Epithelial cell of esophagus (primary cell): ENCODE measurements around the gene LIPK.

Source experiments
- DNase-seq: peaks from one replicate; pipeline ENCODE4 v3.0.0; 2010; ENCODE audit warnings: low read depth
- H3K4me3 ChIP-seq: 2 replicates; pipeline ENCODE4 v1.5.1; 2011; ENCODE audit warnings: mild to moderate bottlenecking, low read length, control low read depth
- CTCF ChIP-seq: IDR thresholded peaks from 2 replicates; pipeline ENCODE4 v1.5.1; 2011; ENCODE audit warnings: low read depth, mild to moderate bottlenecking, low read length, control low read depth, inconsistent platforms; ENCODE audit not compliant: insufficient read depth; ENCODE audit errors: missing control alignments

The LIPK gene

GRCh38 chr10:88664142-88664541 lies 41.9 kb upstream of the LIPK start, which contains the start of gene LIPF:
Gene LIPF (plus strand): TSS chr10:88664442. CDS start chr10:88667298, 2,856 bp downstream.
- no peak for TF ChIP-seq CTCF
- no peak for DNase-seq
- no peak within 1 kb of the TSS for H3K4me3 ChIP-seq

- no peak for TF ChIP-seq CTCF
- no peak for DNase-seq
- no peak overlapping the region for H3K4me3 ChIP-seq
Measured at GRCh38 chr10:88668465-88668864, 37.6 kb upstream of the LIPK start.

GRCh38 chr10:88670497-88670896 lies 35.6 kb upstream of the LIPK start:
- no peak for TF ChIP-seq CTCF
- H3K4me3 ChIP-seq: no peak overlapping the region
- peak; percentile 10 for DNase-seq

- TF ChIP-seq CTCF: no peak
- DNase-seq: no peak
- no peak overlapping the region for H3K4me3 ChIP-seq
Measured at GRCh38 chr10:88672041-88672440, 34.0 kb upstream of the LIPK start.

- TF ChIP-seq CTCF: no peak
- H3K4me3 ChIP-seq: no peak overlapping the region
- no peak for DNase-seq
Measured at GRCh38 chr10:88676283-88677060, 29.6 kb upstream of the LIPK start.

GRCh38 chr10:88680958-88681357 lies 25.1 kb upstream of the LIPK start:
- H3K4me3 ChIP-seq: no peak overlapping the region
- TF ChIP-seq CTCF: no peak
- peak; percentile 38 for DNase-seq

GRCh38 chr10:88682491-88682890 lies 23.6 kb upstream of the LIPK start:
- no peak overlapping the region for H3K4me3 ChIP-seq
- TF ChIP-seq CTCF: no peak
- no peak for DNase-seq
